ENCODE results near the gene ST3GAL3. TPM values are rescaled to one million over a fixed set of nuclear protein-coding genes. Genes with fewer than 3 reads are reported as not detected.

ST3GAL3 gene
- total RNA-seq, 4 donors from 2014 or later: 4.4 to 19.0 (median 6.1) TPM

- H3K4me1 ChIP-seq: no peaks in the 10 kb centered on the region
- TF ChIP-seq POLR2A (IDR thresholded peaks at IDR 0.05) (no peak), CTCF (IDR thresholded peaks at IDR 0.05) (no peak)
- no peak for DNase-seq
- no peaks in the 10 kb centered on the region for H3K36me3 ChIP-seq
- no peaks in the 10 kb centered on the region for H3K27me3 ChIP-seq
- H3K4me3 ChIP-seq: no peak overlapping the region
- no peak overlapping the region for H3K27ac ChIP-seq
- no peaks in the 10 kb centered on the region for H3K9me3 ChIP-seq
These were observed 98.0 kb downstream of the ST3GAL3 start for GRCh38 chr1:43805340-43805739.

- no peak overlapping the region for H3K4me3 ChIP-seq
- H3K27ac ChIP-seq: no peak overlapping the region
- no peaks in the 10 kb centered on the region for H3K36me3 ChIP-seq
- H3K27me3 ChIP-seq: no peaks in the 10 kb centered on the region
- no peaks in the 10 kb centered on the region for H3K9me3 ChIP-seq
- no peaks in the 10 kb centered on the region for H3K4me1 ChIP-seq
- no peak for DNase-seq
- TF ChIP-seq POLR2A (IDR thresholded peaks at IDR 0.05) (no peak), CTCF (IDR thresholded peaks at IDR 0.05) (no peak)
These were observed 98.8 kb downstream of the ST3GAL3 start for GRCh38 chr1:43806183-43806582.

- no peak overlapping the region for H3K4me3 ChIP-seq
- H3K36me3 ChIP-seq: no peaks in the 10 kb centered on the region
- no peaks in the 10 kb centered on the region for H3K9me3 ChIP-seq
- no peak for DNase-seq
- no peaks in the 10 kb centered on the region for H3K4me1 ChIP-seq
- H3K27ac ChIP-seq: no peak overlapping the region
- no peak for TF ChIP-seq CTCF (IDR thresholded peaks at IDR 0.05)
- TF ChIP-seq POLR2A (IDR thresholded peaks at IDR 0.05): no peak
- H3K27me3 ChIP-seq: no peaks in the 10 kb centered on the region
These were observed 101.8 kb downstream of the ST3GAL3 start for GRCh38 chr1:43809097-43809673.

GRCh38 chr1:43812579-43812978 is 105.2 kb downstream of the ST3GAL3 start:
- DNase-seq: no peak
- Histone ChIP-seq H3K9me3 (no peaks in the 10 kb centered on the region), H3K27ac (no peak overlapping the region), H3K4me3 (no peak overlapping the region), H3K4me1 (no peaks in the 10 kb centered on the region), H3K36me3 (peaks cover 0 to 6% (median 0%) of the 10 kb centered on the region in 3 donors), H3K27me3 (no peaks in the 10 kb centered on the region)
- TF ChIP-seq POLR2A (IDR thresholded peaks at IDR 0.05) (no peak), CTCF (IDR thresholded peaks at IDR 0.05) (no peak)

GRCh38 chr1:43814401-43814800 is 107.1 kb downstream of the ST3GAL3 start:
- no peak for DNase-seq
- Histone ChIP-seq H3K4me1 (no peaks in the 10 kb centered on the region), H3K9me3 (peaks cover 0 to 6% (median 0%) of the 10 kb centered on the region in 4 donors), H3K27ac (no peak overlapping the region), H3K4me3 (no peak overlapping the region), H3K36me3 (peaks cover 0 to 6% (median 0%) of the 10 kb centered on the region in 3 donors), H3K27me3 (no peaks in the 10 kb centered on the region)
- no peak for TF ChIP-seq POLR2A (IDR thresholded peaks at IDR 0.05)

- H3K9me3 ChIP-seq: peaks cover 0 to 6% (median 0%) of the 10 kb centered on the region in 4 donors
- DNase-seq: no peak
- H3K27me3 ChIP-seq: no peaks in the 10 kb centered on the region
- no peaks in the 10 kb centered on the region for H3K4me1 ChIP-seq
- H3K36me3 ChIP-seq: peaks cover 0 to 6% (median 0%) of the 10 kb centered on the region in 3 donors
- no peak overlapping the region for H3K27ac ChIP-seq
- no peak for TF ChIP-seq POLR2A (IDR thresholded peaks at IDR 0.05)
- H3K4me3 ChIP-seq: no peak overlapping the region
These were observed 110.1 kb downstream of the ST3GAL3 start for GRCh38 chr1:43817304-43817939.

Data from Peyer's patch (tissue), 4 donors.